GM19463 (cell line): ENCODE results near the gene ATP7A.
"Not testable (repeated sequence)": the region's sequence is repeated elsewhere in the genome, so short reads cannot be mapped to it uniquely, and the experiment has no call there.

ENCODE experiments used
- ATAC-seq: cut with Tn5 transposase; IDR thresholded peaks from one replicate; pipeline ENCODE4 v1.9.1; 2021; ENCODE audit warnings: mild to moderate bottlenecking, moderate library complexity; ENCODE audit not compliant: unreplicated experiment

ATP7A gene

DNA sequence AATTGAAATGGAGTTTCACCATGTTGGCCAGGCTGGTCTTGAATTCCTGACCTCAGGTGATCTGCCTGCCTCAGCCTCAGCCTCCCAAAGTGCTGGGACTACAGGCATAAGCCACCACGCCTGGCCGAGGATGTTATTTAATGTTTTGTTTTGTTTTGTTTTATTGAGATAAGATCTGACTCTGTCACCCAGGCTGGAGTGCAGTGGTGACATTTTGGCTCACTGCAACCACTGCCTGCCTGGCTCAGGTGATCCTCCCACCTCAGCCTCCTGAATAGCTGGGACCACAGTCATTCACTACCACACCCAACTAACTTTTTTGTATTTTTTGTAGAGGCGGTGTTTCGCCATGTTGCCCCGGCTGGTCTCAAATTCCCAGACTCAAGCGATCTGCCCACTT lies 34.5 kb downstream of the ATP7A start:
- ATAC-seq, result not testable (repeated sequence)

DNA sequence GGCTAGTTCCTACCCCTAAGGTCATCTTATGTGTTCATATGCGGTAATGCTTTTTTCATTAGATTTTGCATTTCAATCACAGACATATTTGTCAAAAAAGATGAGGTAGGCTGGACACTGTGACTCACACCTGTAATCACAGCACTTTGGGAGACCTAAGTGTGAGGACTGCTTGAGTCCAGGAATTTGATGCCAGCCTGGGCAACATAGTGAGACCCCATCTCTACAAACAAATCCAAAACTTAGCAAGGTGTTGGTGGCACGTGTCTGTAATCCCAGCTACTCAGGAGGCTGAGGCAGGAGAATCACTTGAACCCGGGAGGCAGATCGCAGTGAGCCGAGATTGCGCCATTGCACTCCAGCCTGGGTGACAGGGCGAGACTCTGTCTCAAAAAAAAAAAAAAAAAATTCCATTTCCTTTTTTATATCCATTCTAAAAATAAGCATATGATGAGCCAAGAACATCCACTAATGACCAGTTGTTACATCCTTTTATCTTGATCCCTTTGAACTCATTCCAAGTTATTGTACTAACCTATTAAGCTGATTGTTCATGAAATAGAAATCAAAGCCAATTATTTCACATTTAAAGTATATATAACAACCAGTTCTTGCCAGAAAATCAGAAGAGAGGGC lies 35.5 kb downstream of the ATP7A start:
- no peak for ATAC-seq

DNA sequence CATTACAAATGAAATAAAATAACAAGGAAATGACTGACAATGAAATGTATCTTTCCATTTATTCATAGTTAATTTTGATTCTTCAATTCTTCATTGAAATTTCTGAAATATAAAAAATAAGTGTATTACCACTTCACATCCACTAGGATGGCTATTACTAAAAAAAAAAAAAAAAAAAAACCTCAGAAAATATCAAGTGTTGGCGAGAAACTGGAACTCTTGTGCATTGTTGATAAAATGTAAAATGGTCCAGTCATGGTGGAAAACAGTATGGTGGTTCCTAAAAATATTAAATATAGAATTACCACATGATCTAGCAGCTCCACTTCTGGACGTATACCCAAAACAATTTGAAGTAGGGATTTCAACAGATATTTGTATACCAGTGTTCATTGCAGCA lies 36.1 kb downstream of the ATP7A start:
- ATAC-seq, result no peak

DNA sequence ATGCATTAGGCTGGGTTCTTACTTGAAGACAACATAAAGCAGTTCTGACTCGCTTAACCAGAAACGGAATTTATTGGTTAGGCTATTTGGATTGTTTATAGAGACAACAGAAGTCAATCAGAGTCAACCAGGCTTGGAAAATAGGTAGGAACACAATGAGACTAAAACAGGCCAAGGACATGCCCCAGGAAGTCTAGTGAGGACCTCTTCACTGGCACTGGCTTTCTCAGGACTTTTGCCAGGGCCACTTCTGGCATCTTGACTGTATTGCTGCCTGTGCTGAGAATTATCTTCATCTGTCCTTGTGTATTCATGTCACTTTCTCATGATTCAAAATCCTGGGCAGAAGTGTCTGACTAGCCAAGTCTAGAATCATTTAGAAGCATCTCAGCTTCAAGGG lies 39.3 kb downstream of the ATP7A start:
- ATAC-seq, result no peak

GRCh38 chrX:77952173-77952572 lies 41.7 kb downstream of the ATP7A start:
- ATAC-seq, result no peak

DNA sequence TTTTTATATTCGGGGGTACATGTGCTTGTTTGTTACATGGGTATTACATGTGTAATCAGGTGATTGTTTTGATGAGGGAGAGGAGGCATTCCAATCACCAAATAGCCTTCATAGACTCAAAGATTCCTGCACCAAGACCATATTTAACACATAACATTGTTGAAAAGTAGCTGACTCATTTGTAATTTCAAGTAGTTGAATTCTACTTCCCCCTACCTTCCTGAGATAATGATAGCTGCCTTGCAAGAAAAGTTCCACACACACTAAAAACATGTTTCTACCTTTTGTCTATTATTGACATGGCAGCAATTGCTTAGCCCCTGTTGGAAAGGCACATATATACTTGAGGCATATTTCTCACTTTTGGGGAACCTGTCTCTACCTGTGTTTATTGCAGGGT lies 42.8 kb downstream of the ATP7A start:
- ATAC-seq, result no peak

DNA sequence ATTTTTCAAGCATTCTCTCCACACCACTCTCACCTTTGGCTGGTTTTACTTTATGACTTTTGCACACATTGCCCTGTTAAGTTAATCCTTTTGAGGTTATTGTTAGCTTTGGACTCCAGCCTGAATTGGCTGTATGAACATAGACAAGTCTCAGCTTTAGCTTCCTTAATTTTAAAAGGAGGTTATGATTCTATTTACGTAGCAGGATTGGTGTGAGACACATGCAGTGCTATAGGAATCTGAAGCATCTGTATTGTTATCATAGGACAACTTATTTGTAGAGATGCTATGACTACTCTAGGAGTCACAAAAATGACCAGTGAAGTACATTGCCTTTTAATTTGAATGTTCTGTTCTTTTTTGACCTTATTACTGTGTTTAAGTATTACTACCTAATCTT lies 43.2 kb downstream of the ATP7A start:
- no peak for ATAC-seq

DNA sequence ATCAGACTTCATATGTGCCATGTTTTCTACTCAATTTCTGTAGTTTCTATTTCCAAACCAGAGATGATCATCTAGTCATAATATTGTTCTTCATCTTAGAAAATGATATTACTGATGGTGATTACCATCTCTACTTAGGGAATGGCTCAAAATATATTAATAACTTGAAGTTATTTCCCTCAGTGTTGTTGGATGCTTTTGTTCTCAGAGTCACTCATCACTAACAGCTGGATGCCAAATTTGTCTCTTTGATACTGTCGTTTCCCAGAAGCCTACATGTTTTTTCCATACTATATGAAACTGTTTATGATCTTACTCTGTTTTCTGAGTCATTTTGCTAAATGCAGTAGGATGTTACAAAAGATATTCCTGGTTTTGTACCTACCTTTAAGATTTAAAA lies 50.1 kb downstream of the ATP7A start:
- ATAC-seq, result no peak

DNA sequence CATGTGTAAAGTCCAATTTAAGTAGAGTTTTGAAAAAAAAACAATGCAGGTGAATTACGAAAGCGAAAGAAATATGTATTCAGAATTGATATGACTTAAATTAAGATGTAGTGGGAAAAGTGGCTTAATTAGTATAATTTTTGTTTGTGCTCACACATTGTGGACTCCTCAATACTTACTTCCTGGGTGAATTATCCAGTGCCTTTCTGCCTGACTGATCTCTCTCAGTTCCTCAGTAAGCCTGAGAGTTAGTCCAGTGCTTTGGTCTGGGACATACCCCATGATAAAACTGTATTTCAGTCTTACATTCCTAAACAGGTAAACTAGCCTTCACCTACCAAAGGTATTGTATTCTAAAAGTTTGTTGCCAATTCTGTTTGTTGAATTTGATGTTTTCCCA lies 50.6 kb downstream of the ATP7A start:
- ATAC-seq, result no peak

- no peak for ATAC-seq
These were observed 51.8 kb downstream of the ATP7A start for GRCh38 chrX:77962068-77962902.

DNA sequence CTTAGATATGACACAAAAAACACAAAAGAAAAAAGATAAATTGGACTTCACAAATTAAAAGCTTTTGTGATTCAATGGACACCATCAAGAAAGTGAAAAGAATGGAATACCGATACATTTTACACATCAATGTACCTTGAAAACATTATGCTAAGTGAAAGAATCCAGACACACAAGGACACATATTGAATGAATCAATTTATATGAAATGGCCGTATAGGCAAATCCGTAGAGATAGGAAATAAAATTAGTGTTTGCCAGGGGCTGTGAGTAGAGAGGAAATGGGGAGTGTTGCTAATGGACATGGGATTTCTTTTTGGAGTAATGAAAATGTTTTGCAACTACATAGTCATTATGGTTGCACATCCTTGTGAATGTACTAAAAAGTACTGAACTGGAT lies 55.9 kb downstream of the ATP7A start:
- ATAC-seq, result no peak

DNA sequence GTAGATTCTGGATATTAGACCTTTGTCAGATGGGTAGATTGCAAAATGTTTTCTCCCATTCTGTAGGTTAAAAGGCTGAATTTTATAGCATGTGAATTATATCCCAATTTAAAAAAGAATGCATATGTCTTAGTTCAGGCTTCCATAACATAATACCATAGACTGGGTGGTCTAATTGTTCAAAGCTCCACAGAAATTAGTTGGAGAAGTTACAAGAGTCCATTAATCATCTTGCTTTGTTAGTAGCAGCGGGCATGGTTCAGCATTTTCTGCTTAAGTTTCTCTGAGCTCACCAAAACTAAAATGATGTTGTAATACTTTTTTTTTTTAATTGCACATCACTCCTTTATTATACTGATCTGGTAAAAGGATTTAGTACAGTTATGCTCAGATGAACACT lies 57.1 kb downstream of the ATP7A start:
- no peak for ATAC-seq

DNA sequence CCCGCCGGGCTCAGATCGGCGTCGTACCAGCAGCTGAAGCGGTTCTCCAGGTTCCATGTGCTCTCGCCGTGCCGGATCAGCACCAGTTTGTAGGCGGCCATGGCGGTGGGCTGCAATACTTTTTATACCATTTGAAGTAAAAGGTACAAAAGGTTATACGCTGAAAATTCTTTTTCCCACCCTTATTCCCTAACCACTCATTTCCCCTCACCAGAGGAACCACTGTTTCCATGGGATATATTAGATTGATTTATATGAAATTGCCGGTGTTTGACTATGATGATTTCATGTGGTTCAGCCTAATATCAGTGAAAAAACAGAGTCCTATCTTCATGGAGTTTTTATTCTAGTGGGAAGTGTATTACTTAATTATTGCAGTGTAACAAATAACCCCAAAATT lies 59.0 kb downstream of the ATP7A start, which contains the start of gene PGAM4:
PGAM4 (minus strand) TSS at position 101 of the 400 bp plus-strand sequence; CDS start at position 101, 0 bp downstream.
- ATAC-seq, result no peak

GRCh38 chrX:77975755-77976154 lies 65.3 kb downstream of the ATP7A start:
- ATAC-seq, result no peak

GRCh38 chrX:77977095-77977494 lies 66.6 kb downstream of the ATP7A start:
- ATAC-seq, result no peak

GRCh38 chrX:77977518-77977917 lies 67.0 kb downstream of the ATP7A start:
- no peak for ATAC-seq

GRCh38 chrX:77979870-77980269 lies 69.4 kb downstream of the ATP7A start:
- ATAC-seq, result no peak

- ATAC-seq, result no peak
These were observed 101.4 kb downstream of the ATP7A start for GRCh38 chrX:78011846-78012245.

GRCh38 chrX:78019586-78020483 lies 109.3 kb downstream of the ATP7A start:
- ATAC-seq, result no peak

- no peak for ATAC-seq
These were observed 114.0 kb downstream of the ATP7A start for GRCh38 chrX:78024349-78025059.

DNA sequence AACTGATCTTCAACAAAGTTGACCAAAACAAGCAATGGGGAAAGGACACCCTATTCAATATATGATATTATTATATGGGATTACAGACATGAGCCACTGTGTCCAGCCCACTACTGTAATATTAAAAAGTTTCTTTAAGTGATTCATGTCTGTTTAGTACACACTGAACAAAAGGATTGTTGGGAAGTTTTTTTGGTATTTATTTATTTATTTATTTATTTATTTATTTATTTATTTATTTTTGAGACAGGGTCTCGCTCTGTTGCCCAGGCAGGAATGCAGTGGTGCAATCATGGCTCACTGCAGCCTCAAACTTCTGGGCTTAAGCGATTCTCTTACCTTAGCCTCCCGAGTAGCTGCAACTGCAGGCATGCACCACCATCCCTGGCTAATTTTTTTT lies 117.3 kb downstream of the ATP7A start:
- no peak for ATAC-seq
